ENCODE measurements around the gene HLCS.

HLCS gene

GRCh38 chr21:36788120-36788638 is 178.3 kb downstream of the HLCS start:
- DNase-seq (ENCODE audit: insufficient read length, low spot score) (peak; percentile 77), FAIRE-seq (no peak)
- TF ChIP-seq POLR2A (IDR thresholded peaks at IDR 0.05; ENCODE audit: low read depth, low read length) = 0 out of 2 replicates have a peak, but pooled peaks have one; percentile 12

- DNase-seq (ENCODE audit: insufficient read length, low spot score) = no peak
- no peak for FAIRE-seq
- TF ChIP-seq POLR2A (IDR thresholded peaks at IDR 0.05; ENCODE audit: low read depth, low read length) = no peak
These were observed 180.3 kb downstream of the HLCS start for GRCh38 chr21:36786186-36786585.

- DNase-seq (ENCODE audit: insufficient read length, low spot score) = no peak
- no peak for FAIRE-seq
These were observed 180.9 kb downstream of the HLCS start for GRCh38 chr21:36785615-36786014.

GRCh38 chr21:36784947-36785346 is 181.5 kb downstream of the HLCS start:
- FAIRE-seq (no peak), DNase-seq (ENCODE audit: insufficient read length, low spot score) (no peak)
- no peak for TF ChIP-seq POLR2A (IDR thresholded peaks at IDR 0.05; ENCODE audit: low read depth, low read length)

More at GRCh38 chr21:36785615-36786014, 180.9 kb downstream of the HLCS start:
- no peak for TF ChIP-seq POLR2A (IDR thresholded peaks at IDR 0.05; ENCODE audit: low read depth, low read length)

- peak; percentile 11 for FAIRE-seq
- DNase-seq (ENCODE audit: insufficient read length, low spot score) = peak; percentile 86
- no peak for TF ChIP-seq POLR2A (IDR thresholded peaks at IDR 0.05; ENCODE audit: low read depth, low read length)
These were observed 182.7 kb downstream of the HLCS start for GRCh38 chr21:36783612-36784374.

GRCh38 chr21:36780861-36781260 is 185.6 kb downstream of the HLCS start:
- no peak for FAIRE-seq
- no peak for DNase-seq (ENCODE audit: insufficient read length, low spot score)
- no peak for TF ChIP-seq POLR2A (IDR thresholded peaks at IDR 0.05; ENCODE audit: low read depth, low read length)

- DNase-seq (ENCODE audit: insufficient read length, low spot score) (no peak), FAIRE-seq (no peak)
- no peak for TF ChIP-seq POLR2A (IDR thresholded peaks at IDR 0.05; ENCODE audit: low read depth, low read length)
These were observed 189.4 kb downstream of the HLCS start for GRCh38 chr21:36776981-36777617.

GRCh38 chr21:36773995-36774394 is 192.5 kb downstream of the HLCS start:
- DNase-seq (ENCODE audit: insufficient read length, low spot score) (no peak), FAIRE-seq (no peak)
- no peak for TF ChIP-seq POLR2A (IDR thresholded peaks at IDR 0.05; ENCODE audit: low read depth, low read length)

GRCh38 chr21:36773117-36773516 is 193.4 kb downstream of the HLCS start:
- DNase-seq (ENCODE audit: insufficient read length, low spot score) (peak; percentile 62), FAIRE-seq (no peak)
- no peak for TF ChIP-seq POLR2A (IDR thresholded peaks at IDR 0.05; ENCODE audit: low read depth, low read length)

GRCh38 chr21:36769051-36769839 is 197.2 kb downstream of the HLCS start:
- no peak for TF ChIP-seq POLR2A (IDR thresholded peaks at IDR 0.05; ENCODE audit: low read depth, low read length)
- DNase-seq (ENCODE audit: insufficient read length, low spot score) (no peak), FAIRE-seq (no peak)

GRCh38 chr21:36768496-36768895 is 198.0 kb downstream of the HLCS start:
- TF ChIP-seq POLR2A (IDR thresholded peaks at IDR 0.05; ENCODE audit: low read depth, low read length) = no peak

GRCh38 chr21:36767096-36767495 is 199.4 kb downstream of the HLCS start:
- TF ChIP-seq POLR2A (IDR thresholded peaks at IDR 0.05; ENCODE audit: low read depth, low read length) = no peak
- FAIRE-seq (no peak), DNase-seq (ENCODE audit: insufficient read length, low spot score) (no peak)

More at GRCh38 chr21:36768496-36768895, 198.0 kb downstream of the HLCS start:
- DNase-seq (ENCODE audit: insufficient read length, low spot score) = no peak
- no peak for FAIRE-seq

- no peak for DNase-seq (ENCODE audit: insufficient read length, low spot score)
- FAIRE-seq = no peak
- no peak for TF ChIP-seq POLR2A (IDR thresholded peaks at IDR 0.05; ENCODE audit: low read depth, low read length)
These were observed 200.0 kb downstream of the HLCS start for GRCh38 chr21:36766511-36766910.

GRCh38 chr21:36765229-36765628 is 201.2 kb downstream of the HLCS start:
- FAIRE-seq (no peak), DNase-seq (ENCODE audit: insufficient read length, low spot score) (no peak)
- no peak for TF ChIP-seq POLR2A (IDR thresholded peaks at IDR 0.05; ENCODE audit: low read depth, low read length)

Measured in H54 (cell line).